Measurements from ENCODE around the gene BTBD16. TPM values are rescaled to one million over a fixed set of nuclear protein-coding genes. Genes with fewer than 3 reads are reported as not detected.

BTBD16 gene
- total and polyA plus RNA-seq, 2 donors (not counting 3 experiments of a cell fraction or from before 2014, with no cell fraction given) = 0.04 TPM; not detected in 1

DNA sequence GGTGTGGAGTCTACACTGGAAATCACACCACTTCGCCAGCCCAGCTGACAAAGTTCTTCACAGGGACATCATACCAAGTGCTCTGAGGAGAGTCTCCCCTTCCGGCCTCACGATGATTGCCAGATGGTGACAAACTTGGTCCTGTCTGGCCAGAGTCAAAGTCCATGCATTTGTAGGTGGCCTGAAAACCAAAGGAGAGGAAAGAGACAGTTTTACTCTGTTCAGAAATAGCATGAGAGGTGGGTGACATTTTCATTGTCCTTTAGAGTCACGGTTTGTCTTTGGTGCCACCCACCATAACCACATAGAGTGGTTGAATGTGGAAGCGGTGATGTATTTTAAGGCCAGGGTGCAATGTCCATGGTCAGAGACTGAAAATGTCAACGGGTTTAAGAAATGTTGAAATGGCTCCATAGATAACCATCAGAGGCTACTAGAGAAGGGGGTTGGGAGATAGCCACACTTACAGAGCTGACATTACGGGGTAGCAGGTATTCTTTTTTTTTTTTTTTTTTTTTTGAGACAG, 33.0 kb downstream of the BTBD16 start:
- TF ChIP-seq JUN (IDR thresholded peaks at IDR 0.05; ENCODE audit: borderline replicate concordance, insufficient read depth, insufficient read length, low read depth) (no peak), POLR2A (IDR thresholded peaks at IDR 0.05; ENCODE audit: low read depth, low read length) (no peak), POLR2AphosphoS5 (IDR thresholded peaks at IDR 0.05; ENCODE audit: insufficient read depth, low read depth, low read length) (no peak), EZH2 (IDR thresholded peaks at IDR 0.05; ENCODE audit: borderline replicate concordance, low read depth, low read length, severe bottlenecking) (no peak), MAX (IDR thresholded peaks at IDR 0.05; ENCODE audit: insufficient read depth, insufficient read length) (no peak), MYC (IDR thresholded peaks at IDR 0.05; ENCODE audit: low read depth, low read length) (no peak), GATA2 (IDR thresholded peaks at IDR 0.05; ENCODE audit: insufficient read depth, insufficient read length, low read depth, low read length) (no peak), FOS (IDR thresholded peaks at IDR 0.05; ENCODE audit: borderline replicate concordance, insufficient read depth, low read length) (no peak)
- TF ChIP-seq, protein P1, sequence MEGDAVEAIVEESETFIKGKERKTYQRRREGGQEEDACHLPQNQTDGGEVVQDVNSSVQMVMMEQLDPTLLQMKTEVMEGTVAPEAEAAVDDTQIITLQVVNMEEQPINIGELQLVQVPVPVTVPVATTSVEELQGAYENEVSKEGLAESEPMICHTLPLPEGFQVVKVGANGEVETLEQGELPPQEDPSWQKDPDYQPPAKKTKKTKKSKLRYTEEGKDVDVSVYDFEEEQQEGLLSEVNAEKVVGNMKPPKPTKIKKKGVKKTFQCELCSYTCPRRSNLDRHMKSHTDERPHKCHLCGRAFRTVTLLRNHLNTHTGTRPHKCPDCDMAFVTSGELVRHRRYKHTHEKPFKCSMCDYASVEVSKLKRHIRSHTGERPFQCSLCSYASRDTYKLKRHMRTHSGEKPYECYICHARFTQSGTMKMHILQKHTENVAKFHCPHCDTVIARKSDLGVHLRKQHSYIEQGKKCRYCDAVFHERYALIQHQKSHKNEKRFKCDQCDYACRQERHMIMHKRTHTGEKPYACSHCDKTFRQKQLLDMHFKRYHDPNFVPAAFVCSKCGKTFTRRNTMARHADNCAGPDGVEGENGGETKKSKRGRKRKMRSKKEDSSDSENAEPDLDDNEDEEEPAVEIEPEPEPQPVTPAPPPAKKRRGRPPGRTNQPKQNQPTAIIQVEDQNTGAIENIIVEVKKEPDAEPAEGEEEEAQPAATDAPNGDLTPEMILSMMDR (IDR thresholded peaks at IDR 0.05; ENCODE audit: extremely low read depth in 1 of 2, insufficient read depth in 1 of 2, low read depth in 1 of 2, low read length in 2 of 2) = no peak
- no TSS peak for BruUV-seq (replicated peaks)
- no peak overlapping the region for H2AFZ ChIP-seq (ENCODE audit: low read depth, low read length)
- no peaks in the 10 kb centered on the region for H3K79me2 ChIP-seq (ENCODE audit: control insufficient read depth, insufficient read depth, low read length)
- DNase-seq (ENCODE audit: low read depth, low spot score) (no peak), FAIRE-seq (no peak)
- no peak overlapping the region for H3K4me3 ChIP-seq (replicated peaks in 1 of 3; ENCODE audit: insufficient read depth in 1 of 3, low read depth in 1 of 3, low read length in 3 of 3)
- H3K27ac ChIP-seq (ENCODE audit: insufficient read depth, low read depth, low read length) = no peak overlapping the region
- ChIA-PET CTCF (interaction anchor here (0.7 kb wide), 1 partner anchor 131 kb away, joined by 3 read pairs; no protein-coding TSS in a partner anchor), POLR2A (no interaction called here)
- H3K27me3 ChIP-seq (ENCODE audit: control insufficient read depth in 2 of 2, insufficient read depth in 2 of 2, low read length in 2 of 2) = no peaks in the 10 kb centered on the region
- peaks cover 22% of the 10 kb centered on the region for H3K4me1 ChIP-seq (ENCODE audit: control insufficient read depth, extremely low read depth, insufficient read depth, low read length)
- H3K9me1 ChIP-seq (replicated peaks; ENCODE audit: control insufficient read depth, extremely low read depth, insufficient read depth, low read length) = no peaks in the 10 kb centered on the region
- no peaks in the 10 kb centered on the region for H3K9me3 ChIP-seq (replicated peaks; ENCODE audit: control insufficient read depth, insufficient read depth, low read length)
- H4K20me1 ChIP-seq (replicated peaks; ENCODE audit: control insufficient read depth, extremely low read depth, insufficient read depth, low read length) = no peaks in the 10 kb centered on the region
- H3K36me3 ChIP-seq (ENCODE audit: control insufficient read depth in 2 of 2, extremely low read depth in 1 of 2, insufficient read depth in 2 of 2, low read length in 2 of 2) = no peaks in the 10 kb centered on the region
- intact Hi-C loops (cut with micrococcal nuclease) = no loop called here
- no peak overlapping the region for H3K9ac ChIP-seq (replicated peaks; ENCODE audit: extremely low read depth, insufficient read depth, low read length)
- H3K4me2 ChIP-seq (ENCODE audit: insufficient read depth, low read length) = no peak overlapping the region
- dilution Hi-C loops (cut with MboI; ENCODE audit: extremely low pct_ligation_motif_present, low sequenced_read_pairs) = no loop called here
